ENCODE measurements around the gene NDUFB10. TPM values are rescaled to one million over a fixed set of nuclear protein-coding genes. Genes with fewer than 3 reads are reported as not detected.

Gene NDUFB10
- total and polyA plus RNA-seq, 8 donors: 28.6 to 285 (median 92.9) TPM

GRCh38 chr16:1980030-1980769, 20.9 kb downstream of the NDUFB10 start:
- no peaks in the 10 kb centered on the region for H3K9me3 ChIP-seq
- 3 to 10% (median 4%) methylated on average over 21 to 53 of the region's 53 CpGs for WGBS, 5 donors
- H3K27me3 ChIP-seq: peaks cover 4 to 82% (median 36%) of the 10 kb centered on the region in 3 donors
- intact Hi-C loops (cut with DNase I; ENCODE audit: low total_unique reads): no loop called here
- peaks cover 31 to 38% (median 38%) of the 10 kb centered on the region in 4 donors for H3K36me3 ChIP-seq
- peak; percentile 44 to 67 for DNase-seq
- H3K4me1 ChIP-seq: peaks cover 30 to 70% (median 57%) of the 10 kb centered on the region in 4 donors
- H3K27ac ChIP-seq: peak overlapping the region; percentile 72 to 83 (median 76)
- no peak for TF ChIP-seq POLR2A (IDR thresholded peaks at IDR 0.05)
- no peak for TF ChIP-seq CTCF (IDR thresholded peaks at IDR 0.05)
- H3K4me3 ChIP-seq: peak overlapping the region in 2 of 4 donors; percentile 41 to 51

- TF ChIP-seq POLR2A (IDR thresholded peaks at IDR 0.05): no peak
- TF ChIP-seq EP300 (IDR thresholded peaks at IDR 0.05): no peak
- no peak for TF ChIP-seq CTCF (IDR thresholded peaks at IDR 0.05)
- no peak for TF ChIP-seq POLR2AphosphoS5 (IDR thresholded peaks at IDR 0.05)
- WGBS, 5 donors: 15 to 24% (median 21%) methylated on average over 11 to 16 of the region's 16 CpGs
- peaks cover 32 to 75% (median 62%) of the 10 kb centered on the region in 4 donors for H3K4me1 ChIP-seq
- H3K27ac ChIP-seq: no peak overlapping the region
- intact Hi-C loops (cut with DNase I; ENCODE audit: low total_unique reads): no loop called here
- H3K4me3 ChIP-seq: no peak overlapping the region
- peaks cover 29 to 38% (median 36%) of the 10 kb centered on the region in 4 donors for H3K36me3 ChIP-seq
- H3K27me3 ChIP-seq: peaks cover 4 to 77% (median 36%) of the 10 kb centered on the region in 3 donors
- H3K9me3 ChIP-seq: no peaks in the 10 kb centered on the region
- no peak for DNase-seq
Measured at GRCh38 chr16:1980770-1981087, 21.4 kb downstream of the NDUFB10 start.

- Histone ChIP-seq H3K4me1 (peaks cover 32 to 79% (median 65%) of the 10 kb centered on the region in 4 donors), H3K36me3 (peaks cover 29 to 38% (median 36%) of the 10 kb centered on the region in 4 donors), H3K4me3 (peak within 1 kb of the TSS in 1 of 4 donors; percentile 51), H3K27me3 (peaks cover 4 to 71% (median 36%) of the 10 kb centered on the region in 3 donors), H3K9me3 (no peaks in the 10 kb centered on the region), H3K27ac (peak within 1 kb of the TSS in 2 of 5 donors; percentile 5 to 9)
- 22 to 41% (median 28%) methylated on average over 6 of the region's 6 CpGs for WGBS, 5 donors
- no peak for TF ChIP-seq CTCF (IDR thresholded peaks at IDR 0.05)
- no peak for TF ChIP-seq POLR2AphosphoS5 (IDR thresholded peaks at IDR 0.05)
- TF ChIP-seq POLR2A (IDR thresholded peaks at IDR 0.05): no peak
- no peak for TF ChIP-seq EP300 (IDR thresholded peaks at IDR 0.05)
- DNase-seq: peak in 1 of 2 donors; percentile 64
- intact Hi-C loops (cut with DNase I; ENCODE audit: low total_unique reads): no loop called here
Measured at GRCh38 chr16:1981398-1981836, 22.1 kb downstream of the NDUFB10 start, which contains the start of gene NOXO1. NOXO1 (minus strand) TSS chr16:1981469; CDS start chr16:1981179, 290 bp downstream.

- Histone ChIP-seq H3K4me1 (peaks cover 32 to 79% (median 65%) of the 10 kb centered on the region in 4 donors), H3K4me3 (no peak overlapping the region), H3K9me3 (no peaks in the 10 kb centered on the region), H3K36me3 (peaks cover 27 to 38% (median 36%) of the 10 kb centered on the region in 4 donors), H3K27ac (peak overlapping the region in 2 of 5 donors; percentile 5 to 9), H3K27me3 (peaks cover 4 to 65% (median 36%) of the 10 kb centered on the region in 3 donors)
- DNase-seq: peak in 1 of 2 donors; percentile 65
- TF ChIP-seq POLR2A (IDR thresholded peaks at IDR 0.05) (no peak), POLR2AphosphoS5 (IDR thresholded peaks at IDR 0.05) (peak in 1 of 3 donors; percentile 15)
- WGBS, 5 donors: 32 to 62% (median 39%) methylated on average over 4 to 5 of the region's 5 CpGs
- intact Hi-C loops (cut with DNase I; ENCODE audit: low total_unique reads): no loop called here
Measured at GRCh38 chr16:1982013-1982433, 22.7 kb downstream of the NDUFB10 start.
